Calu3 (cell line): Measurements from ENCODE around the gene MAP2K6. TPM values are rescaled to one million over a fixed set of nuclear protein-coding genes. Genes with fewer than 3 reads are reported as not detected.
A peak's percentile ranks its signal among the peaks of the same experiment; 100 is the strongest.

Experiments used
- BruUV-seq: library from RNA; stranded (reverse); fragments of 400-500 nt; replicated peaks from 2 replicates; lab custom pipeline; 2021; lab: Mats Ljungman, UMichigan
- CTCF ChIA-PET: fragments of 300-600 bp; sonication (Branson Sonifier 250); formaldehyde crosslinking; loops from one replicate; lab custom pipeline; 2022; ENCODE audit warnings: antibody characterized with exemption; lab: Charles Lee
- DNase-seq: peaks from one replicate; pipeline ENCODE4 v3.0.0; 2022
- H3K27ac Mint-ChIP-seq: one replicate; pipeline ENCODE4 v1.8.0; 2022; ENCODE audit warnings: mixed read lengths; ENCODE audit not compliant: unreplicated experiment
- H3K27me3 Mint-ChIP-seq: one replicate; pipeline ENCODE4 v1.8.0; 2022; ENCODE audit warnings: mixed read lengths; ENCODE audit not compliant: unreplicated experiment
- H3K36me3 Mint-ChIP-seq: one replicate; pipeline ENCODE4 v1.8.0; 2022; ENCODE audit warnings: mild to moderate bottlenecking, moderate library complexity, mixed read lengths; ENCODE audit not compliant: insufficient read depth, unreplicated experiment
- H3K4me1 Mint-ChIP-seq: one replicate; pipeline ENCODE4 v1.8.0; 2022; ENCODE audit warnings: mild to moderate bottlenecking, low read depth, mixed read lengths; ENCODE audit not compliant: unreplicated experiment
- H3K4me3 Mint-ChIP-seq: one replicate; pipeline ENCODE4 v1.8.0; 2022; ENCODE audit warnings: mild to moderate bottlenecking, low read depth, moderate library complexity, mixed read lengths; ENCODE audit not compliant: unreplicated experiment
- H3K9me3 Mint-ChIP-seq: one replicate; pipeline ENCODE4 v1.8.0; 2022; ENCODE audit warnings: low read depth, mixed read lengths; ENCODE audit not compliant: unreplicated experiment
- CTCF ChIP-seq: fragments of 200-600 bp; IDR thresholded peaks from one replicate; pipeline ENCODE4 v1.8.0; 2022; ENCODE audit warnings: antibody characterized with exemption; ENCODE audit not compliant: unreplicated experiment
- intact Hi-C: fragments of 100-400 bp; cut with micrococcal nuclease; formaldehyde crosslinking; loops from one replicate; pipeline ENCODE4 v1.10.0; 2022; ENCODE audit not compliant: unreplicated experiment
- total RNA-seq: library from RNA; stranded (reverse); gene quantifications from 2 replicates; pipeline ENCODE4 v1.2.3, GENCODE V29; 2022

Gene MAP2K6
- total RNA-seq, 1 experiment from 2014 or later, result 13.0 TPM

GRCh38 chr17:69388822-69389442, 25.6 kb upstream of the MAP2K6 start:
- no peak for DNase-seq
- Mint-ChIP-seq H3K27ac (no peak overlapping the region), H3K4me3 (no peak overlapping the region), H3K27me3 (no peaks in the 10 kb centered on the region), H3K36me3 (no peaks in the 10 kb centered on the region), H3K9me3 (no peaks in the 10 kb centered on the region), H3K4me1 (peaks cover 10% of the 10 kb centered on the region)
- CTCF ChIA-PET, result no interaction called here
- no peak for TF ChIP-seq CTCF
- BruUV-seq, result no TSS peak
- intact Hi-C loops, result no loop called here

GRCh38 chr17:69390795-69391501, 23.5 kb upstream of the MAP2K6 start:
- Mint-ChIP-seq H3K36me3 (no peaks in the 10 kb centered on the region), H3K27ac (no peak overlapping the region), H3K4me1 (peaks cover 10% of the 10 kb centered on the region), H3K27me3 (no peaks in the 10 kb centered on the region), H3K4me3 (peak overlapping the region; percentile 25), H3K9me3 (no peaks in the 10 kb centered on the region)
- TF ChIP-seq CTCF, result no peak
- CTCF ChIA-PET, result no interaction called here
- no TSS peak for BruUV-seq
- intact Hi-C loops, result loop anchor here (5.0 kb wide), 2 partner anchors 54 to 131 kb away; no protein-coding TSS in a partner anchor
- no peak for DNase-seq

GRCh38 chr17:69401251-69401650, 13.2 kb upstream of the MAP2K6 start:
- BruUV-seq, result no TSS peak
- no peak overlapping the region for H3K4me3 Mint-ChIP-seq
- peaks cover 3% of the 10 kb centered on the region for H3K9me3 Mint-ChIP-seq
- no peaks in the 10 kb centered on the region for H3K36me3 Mint-ChIP-seq
- TF ChIP-seq CTCF, result no peak
- no peaks in the 10 kb centered on the region for H3K4me1 Mint-ChIP-seq
- no peak overlapping the region for H3K27ac Mint-ChIP-seq
- DNase-seq, result no peak
- intact Hi-C loops, result no loop called here
- CTCF ChIA-PET, result no interaction called here
- H3K27me3 Mint-ChIP-seq, result no peaks in the 10 kb centered on the region

GRCh38 chr17:69402052-69402451, 12.4 kb upstream of the MAP2K6 start:
- Mint-ChIP-seq H3K27me3 (no peaks in the 10 kb centered on the region), H3K4me1 (no peaks in the 10 kb centered on the region), H3K4me3 (no peak overlapping the region), H3K27ac (no peak overlapping the region), H3K9me3 (peaks cover 3% of the 10 kb centered on the region), H3K36me3 (no peaks in the 10 kb centered on the region)
- intact Hi-C loops, result no loop called here
- no TSS peak for BruUV-seq
- CTCF ChIA-PET, result interaction anchor here (0.7 kb wide), 1 partner anchor 18 kb away, joined by 3 read pairs; no protein-coding TSS in a partner anchor
- DNase-seq, result no peak
- no peak for TF ChIP-seq CTCF
